ENCODE measurements around the gene CTDSPL. TPM values are rescaled to one million over a fixed set of nuclear protein-coding genes. Genes with fewer than 3 reads are reported as not detected.

The CTDSPL gene
- total and polyA plus RNA-seq, 2 of the 13 experiments (the other 11 are each of a cell fraction or from before 2014, with no cell fraction given) = 26.1 to 142 TPM

- TF ChIP-seq ZUFSP (CRISPR knock-in tag; IDR thresholded peaks at IDR 0.05; ENCODE audit: borderline replicate concordance) (no peak), MED1 (CRISPR knock-in tag; IDR thresholded peaks at IDR 0.05) (peak; percentile 88), ARNTL (CRISPR knock-in tag; IDR thresholded peaks at IDR 0.05) (no peak), ZBTB21 (CRISPR knock-in tag; IDR thresholded peaks at IDR 0.05) (no peak), ZNF768 (CRISPR knock-in tag; IDR thresholded peaks at IDR 0.05) (no peak), HOXA9 (CRISPR knock-in tag; IDR thresholded peaks at IDR 0.05; ENCODE audit: borderline replicate concordance) (no peak), KDM5B (CRISPR knock-in tag; IDR thresholded peaks at IDR 0.05; ENCODE audit: borderline replicate concordance) (no peak), KLF16 (CRISPR knock-in tag; IDR thresholded peaks at IDR 0.05) (0 out of 4 replicates have a peak, but pooled peaks of 1 of the 2 experiments have one; percentile 54), ZNF33B (CRISPR knock-in tag; IDR thresholded peaks at IDR 0.05) (no peak), ZNF142 (CRISPR knock-in tag; IDR thresholded peaks at IDR 0.05) (no peak), ZNF746 (CRISPR knock-in tag; IDR thresholded peaks at IDR 0.05) (peak; percentile 69; the same call in 1 of the 2 replicates), JUND (CRISPR knock-in tag; IDR thresholded peaks at IDR 0.05) (no peak), STAT5B (CRISPR knock-in tag; IDR thresholded peaks at IDR 0.05) (0 out of 2 replicates have a peak, but pooled peaks have one; percentile 15), DNMT1 (CRISPR knock-in tag; IDR thresholded peaks at IDR 0.05) (no peak), TCF12 (IDR thresholded peaks at IDR 0.05) (no peak), TCF12 (CRISPR knock-in tag; IDR thresholded peaks at IDR 0.05) (no peak), PTBP1 (IDR thresholded peaks at IDR 0.05; ENCODE audit: low read depth, low read length, poor library complexity, severe bottlenecking) (no peak), HDAC2 (CRISPR knock-in tag; IDR thresholded peaks at IDR 0.05) (peak; percentile 93), ZNF839 (CRISPR knock-in tag; IDR thresholded peaks at IDR 0.05; ENCODE audit: borderline replicate concordance) (no peak)
- TF ChIP-seq, protein P1, sequence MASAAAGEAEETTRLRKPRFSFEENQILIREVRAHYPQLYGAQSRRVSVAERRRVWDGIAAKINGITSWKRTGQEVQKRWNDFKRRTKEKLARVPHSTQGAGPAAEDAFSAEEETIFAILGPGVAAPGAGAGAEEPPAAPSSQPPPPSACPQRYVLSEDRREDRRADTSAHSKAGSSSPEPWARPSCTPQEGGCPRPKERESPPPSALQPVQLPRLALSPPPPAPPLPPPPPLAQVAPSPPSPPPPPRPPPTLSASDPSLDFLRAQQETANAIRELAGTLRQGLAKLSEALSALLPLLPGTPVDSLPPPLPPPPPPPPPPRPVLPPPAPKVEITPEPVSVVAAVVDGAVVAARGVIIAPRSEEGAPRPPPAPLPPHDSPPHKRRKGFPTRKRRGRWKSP (CRISPR knock-in tag; IDR thresholded peaks at IDR 0.05) = 0 out of 2 replicates have a peak, but pooled peaks have one; percentile 41
- TF ChIP-seq, protein P2, sequence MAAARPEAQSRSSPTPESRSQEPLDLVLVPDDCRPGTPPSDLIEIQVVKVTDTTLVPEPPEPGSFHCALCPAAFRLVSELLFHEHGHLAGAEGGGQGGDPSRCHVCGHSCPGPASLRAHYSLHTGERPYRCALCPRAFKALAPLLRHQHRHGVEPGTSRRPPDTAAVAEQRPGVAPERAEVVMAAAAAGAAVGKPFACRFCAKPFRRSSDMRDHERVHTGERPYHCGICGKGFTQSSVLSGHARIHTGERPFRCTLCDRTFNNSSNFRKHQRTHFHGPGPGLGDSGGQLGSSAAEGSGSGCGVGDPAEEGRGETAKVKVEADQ (CRISPR knock-in tag; IDR thresholded peaks at IDR 0.05; ENCODE audit: borderline replicate concordance) = no peak
Observed at GRCh38 chr3:37892927-37893600, 31.4 kb downstream of the CTDSPL start (continued).

Measured in HepG2 (cell line).